Activated naive CD4-positive, alpha-beta T cell treated with anti-CD3 and anti-CD28 coated beads, Interleukin-2, amount 50 U/mL, for 24 hours (primary cell): ENCODE data around the gene MED31.
A peak's percentile ranks its signal among the peaks of the same experiment; 100 is the strongest.
"Not testable (repeated sequence)": the region's sequence is repeated elsewhere in the genome, so short reads cannot be mapped to it uniquely, and the experiment has no call there.

Experiments used
- H3K27ac Mint-ChIP-seq: one replicate; pipeline ENCODE4 v1.8.0; 2021; ENCODE audit warnings: mild to moderate bottlenecking, mixed read lengths
- H3K27me3 Mint-ChIP-seq: one replicate; pipeline ENCODE4 v1.8.0; 2021; ENCODE audit warnings: mixed read lengths
- H3K36me3 Mint-ChIP-seq: one replicate; pipeline ENCODE4 v1.8.0; 2021; ENCODE audit warnings: mixed read lengths
- H3K4me1 Mint-ChIP-seq: one replicate; pipeline ENCODE4 v1.8.0; 2021; ENCODE audit warnings: mixed read lengths
- H3K4me3 Mint-ChIP-seq: one replicate; pipeline ENCODE4 v1.8.0; 2021; ENCODE audit warnings: mild to moderate bottlenecking, mixed read lengths
- H3K9me3 Mint-ChIP-seq: one replicate; pipeline ENCODE4 v1.8.0; 2021; ENCODE audit warnings: mixed read lengths

MED31 gene

DNA sequence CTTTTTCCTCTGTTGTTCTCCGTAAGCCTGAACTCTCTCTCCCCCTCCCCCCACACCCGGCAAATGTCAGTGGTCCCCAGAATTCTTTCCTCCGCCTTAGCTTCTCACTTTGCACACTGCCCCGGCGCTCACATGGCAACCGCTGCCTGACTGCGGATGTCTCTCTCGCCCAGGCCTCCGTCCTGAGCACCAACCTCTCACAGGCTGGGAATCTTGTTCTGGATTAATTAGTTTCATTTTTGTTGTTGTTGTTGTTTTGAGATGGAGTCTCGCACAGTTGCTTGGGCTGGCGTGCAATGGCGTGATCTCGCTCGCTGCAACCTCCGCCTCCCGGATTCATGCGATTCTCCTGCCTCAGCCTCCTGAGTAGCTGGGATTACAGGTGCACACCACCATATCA is 16.8 kb upstream of the MED31 start:
- peaks cover 3% of the 10 kb centered on the region for H3K36me3 Mint-ChIP-seq
- H3K27ac Mint-ChIP-seq: no peak overlapping the region
- no peaks in the 10 kb centered on the region for H3K9me3 Mint-ChIP-seq
- H3K4me3 Mint-ChIP-seq: no peak overlapping the region
- H3K4me1 Mint-ChIP-seq: peaks cover 5% of the 10 kb centered on the region
- H3K27me3 Mint-ChIP-seq: no peaks in the 10 kb centered on the region

DNA sequence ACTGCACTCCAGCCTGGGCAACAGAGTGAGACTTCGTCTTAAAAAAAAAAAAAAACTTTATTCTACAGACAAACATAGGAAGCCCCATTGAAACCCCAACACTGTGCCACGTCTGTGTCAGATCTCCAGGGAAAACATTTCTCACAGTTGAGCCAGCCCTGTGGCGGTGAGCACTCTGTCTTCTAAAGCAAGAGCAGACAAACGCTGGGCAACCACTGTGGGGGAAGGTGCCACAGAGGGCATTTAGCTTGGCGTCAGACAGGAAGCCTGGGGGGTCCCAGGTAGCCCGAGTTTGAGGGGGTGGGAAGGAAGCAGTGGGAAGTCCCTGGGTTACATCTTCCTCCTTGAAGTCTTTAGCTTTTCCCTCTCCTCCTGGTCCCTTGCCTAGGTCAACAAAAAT is 16.1 kb upstream of the MED31 start:
- H3K27me3 Mint-ChIP-seq: no peaks in the 10 kb centered on the region
- H3K27ac Mint-ChIP-seq: no peak overlapping the region
- no peaks in the 10 kb centered on the region for H3K9me3 Mint-ChIP-seq
- H3K4me3 Mint-ChIP-seq: no peak overlapping the region
- H3K36me3 Mint-ChIP-seq: peaks cover 3% of the 10 kb centered on the region
- peaks cover 5% of the 10 kb centered on the region for H3K4me1 Mint-ChIP-seq

DNA sequence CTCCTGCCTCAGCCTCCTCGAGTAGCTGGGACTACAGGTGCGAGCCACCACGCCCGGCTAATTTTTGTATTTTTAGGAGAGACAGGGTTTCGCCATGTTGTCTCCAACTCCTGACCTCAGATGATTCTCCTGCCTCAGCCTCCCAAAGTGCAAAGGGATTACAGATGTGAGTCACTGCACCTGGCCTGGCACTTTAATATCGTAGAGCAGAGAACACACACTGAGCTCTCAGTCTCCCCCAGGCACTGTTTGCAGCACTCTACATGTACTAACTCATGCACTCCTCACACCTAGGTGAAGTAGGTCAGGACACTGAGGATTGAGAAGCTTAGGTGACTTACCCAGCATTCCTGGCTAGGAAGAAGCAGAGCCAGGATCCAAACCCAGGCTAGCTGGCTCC is 15.2 kb upstream of the MED31 start:
- Mint-ChIP-seq H3K4me3 (no peak overlapping the region), H3K36me3 (peaks cover 3% of the 10 kb centered on the region), H3K27me3 (no peaks in the 10 kb centered on the region), H3K9me3 (no peaks in the 10 kb centered on the region), H3K4me1 (peaks cover 5% of the 10 kb centered on the region), H3K27ac (no peak overlapping the region)

DNA sequence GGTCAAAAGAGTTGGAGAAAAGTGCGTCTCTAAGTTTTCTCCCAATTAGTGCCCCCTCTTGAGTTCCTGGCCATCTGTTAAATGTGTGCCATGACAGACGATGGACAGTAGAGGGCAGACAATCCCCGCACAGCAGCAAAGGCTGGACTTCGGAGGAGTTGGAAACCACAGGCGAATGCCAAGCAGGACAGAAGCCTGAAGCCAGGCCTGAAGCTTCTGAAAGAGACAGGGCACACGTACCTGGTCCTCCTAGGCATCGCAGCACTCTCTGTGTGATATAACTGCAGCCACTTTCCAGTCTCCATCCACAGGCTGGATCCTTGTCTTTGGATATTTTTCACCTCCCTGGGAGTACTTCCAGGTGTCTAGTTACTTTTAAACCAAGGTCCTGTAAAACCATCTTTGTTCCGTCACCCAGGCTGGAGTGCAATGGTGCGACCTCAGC is 14.7 kb upstream of the MED31 start:
- no peak overlapping the region for H3K4me3 Mint-ChIP-seq
- no peak overlapping the region for H3K27ac Mint-ChIP-seq
- H3K4me1 Mint-ChIP-seq: peaks cover 10% of the 10 kb centered on the region
- no peaks in the 10 kb centered on the region for H3K9me3 Mint-ChIP-seq
- no peaks in the 10 kb centered on the region for H3K27me3 Mint-ChIP-seq
- H3K36me3 Mint-ChIP-seq: peaks cover 3% of the 10 kb centered on the region

DNA sequence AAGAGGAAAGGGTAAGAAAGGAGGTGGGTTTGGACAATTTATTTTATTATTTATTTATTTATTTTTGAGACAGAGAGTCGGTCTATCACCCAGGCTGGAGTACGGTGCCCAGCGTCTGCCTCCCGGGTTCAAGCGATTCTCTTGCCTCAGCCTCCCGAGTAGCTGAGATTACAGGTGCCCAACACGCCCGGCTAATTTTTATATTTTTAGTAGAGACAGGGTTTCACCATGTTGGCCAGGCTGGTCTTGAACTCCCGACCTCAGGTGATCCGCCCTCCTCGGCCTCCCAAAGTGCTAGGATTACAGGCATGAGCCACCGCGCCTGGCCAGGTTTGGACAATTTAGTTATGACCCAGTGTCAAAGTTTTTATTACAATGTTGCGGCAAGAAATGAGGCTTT is 11.8 kb upstream of the MED31 start:
- not testable (repeated sequence) for H3K4me3 Mint-ChIP-seq, H3K36me3 Mint-ChIP-seq, H3K27me3 Mint-ChIP-seq, H3K9me3 Mint-ChIP-seq, H3K27ac Mint-ChIP-seq
- H3K4me1 Mint-ChIP-seq: peaks cover 28% of the 10 kb centered on the region

DNA sequence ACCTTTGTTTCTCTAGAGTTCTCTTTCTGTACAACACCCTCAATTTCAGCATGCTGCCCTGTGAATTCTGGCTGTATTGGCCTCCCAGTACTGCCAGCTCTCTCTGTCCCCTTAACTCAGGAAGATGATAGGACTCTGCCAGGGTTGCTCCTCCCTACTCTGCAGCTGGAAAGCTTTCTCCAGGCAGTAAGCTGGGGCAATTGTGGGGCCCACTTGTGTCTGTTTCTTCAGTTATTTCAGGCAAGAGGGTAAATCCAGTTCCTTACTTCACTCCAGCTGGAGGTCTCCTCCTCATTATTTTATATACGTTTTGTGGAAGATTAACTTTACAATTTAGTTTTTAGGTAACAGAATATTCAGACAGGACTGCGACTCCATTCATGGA is 10.1 kb upstream of the MED31 start:
- no peaks in the 10 kb centered on the region for H3K27me3 Mint-ChIP-seq

DNA sequence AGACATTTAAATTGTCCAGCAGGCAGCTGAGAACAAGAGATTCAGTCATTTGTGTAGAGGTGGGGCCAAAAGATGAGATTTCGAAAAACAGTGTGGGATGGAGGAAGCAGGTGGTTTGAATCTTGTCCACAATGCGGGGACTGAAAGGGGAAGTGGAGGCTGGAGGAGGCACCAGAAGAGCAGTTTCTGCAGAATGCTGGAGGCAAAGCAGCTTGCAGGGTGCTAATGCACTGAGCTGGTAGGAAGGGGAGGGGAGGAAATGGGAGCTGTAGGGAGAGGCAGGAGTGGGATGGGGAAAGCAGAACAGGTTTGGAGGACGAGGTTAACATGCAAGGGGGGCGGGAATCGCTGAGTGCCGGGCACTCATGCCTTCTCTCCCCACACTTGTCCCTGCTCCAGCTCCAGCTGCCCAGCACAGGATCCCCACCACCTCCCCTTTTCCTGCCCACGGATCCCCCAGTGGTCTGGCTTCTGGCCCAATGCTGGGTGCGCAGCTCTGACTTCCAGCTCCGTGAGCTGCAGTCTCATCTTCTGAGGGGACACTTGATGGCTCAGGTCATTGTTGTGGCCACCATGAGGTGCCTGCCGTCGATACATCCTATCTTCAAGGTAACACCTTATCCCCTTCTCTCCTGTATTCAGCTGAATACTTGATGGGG is 9.5 kb upstream of the MED31 start:
- Mint-ChIP-seq H3K27ac (peak overlapping the region; percentile 61), H3K9me3 (no peaks in the 10 kb centered on the region), H3K4me1 (peaks cover 36% of the 10 kb centered on the region), H3K27me3 (no peaks in the 10 kb centered on the region), H3K4me3 (no peak overlapping the region), H3K36me3 (peaks cover 1% of the 10 kb centered on the region)

More for the DNA sequence above, 10.1 kb upstream of the MED31 start:
- Mint-ChIP-seq H3K4me1 (peaks cover 33% of the 10 kb centered on the region), H3K4me3 (no peak overlapping the region), H3K27ac (no peak overlapping the region), H3K9me3 (no peaks in the 10 kb centered on the region), H3K36me3 (peaks cover 1% of the 10 kb centered on the region)

DNA sequence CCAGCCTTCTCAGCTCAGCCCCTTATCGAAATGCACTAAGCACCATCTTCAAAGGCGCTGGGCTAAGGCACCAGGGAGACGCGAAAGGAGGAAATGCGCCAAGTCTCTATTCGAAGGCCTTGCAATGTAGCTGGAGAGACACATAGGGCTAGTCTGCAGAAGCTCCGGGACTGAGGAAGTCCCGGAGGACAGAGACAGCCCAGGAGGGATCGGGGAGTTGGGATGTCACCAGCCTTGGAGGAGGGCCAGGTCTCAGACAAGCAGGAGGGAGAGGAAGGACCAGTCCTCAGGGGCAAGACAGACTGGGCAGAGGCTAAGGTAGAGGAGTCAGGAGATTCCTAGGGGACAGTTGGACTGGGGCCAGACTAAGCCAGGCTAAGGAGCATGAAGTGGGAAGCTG is 8.7 kb upstream of the MED31 start:
- Mint-ChIP-seq H3K36me3 (peaks cover 1% of the 10 kb centered on the region), H3K27me3 (no peaks in the 10 kb centered on the region), H3K4me3 (no peak overlapping the region), H3K27ac (no peak overlapping the region), H3K9me3 (no peaks in the 10 kb centered on the region), H3K4me1 (peaks cover 43% of the 10 kb centered on the region)

DNA sequence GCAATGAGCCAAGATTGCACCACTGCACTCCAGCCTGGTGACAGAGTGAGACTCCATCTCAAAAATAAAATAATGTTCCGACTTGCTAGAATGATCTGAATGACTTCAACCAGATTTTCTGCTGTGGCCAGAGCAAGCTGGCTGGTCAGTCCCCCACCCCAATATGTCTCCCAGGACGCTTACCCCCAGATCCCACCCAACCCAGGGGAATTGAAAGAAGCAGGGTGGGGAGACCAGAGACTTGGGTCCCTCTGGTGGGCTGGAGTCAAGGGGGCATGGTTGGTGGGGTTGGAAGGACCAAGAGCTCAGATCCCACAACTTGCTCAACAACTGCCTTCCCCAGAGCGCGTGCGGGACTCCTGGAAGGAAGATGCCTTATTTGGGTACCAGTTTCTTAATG is 7.0 kb upstream of the MED31 start:
- H3K36me3 Mint-ChIP-seq, H3K27me3 Mint-ChIP-seq, H3K27ac Mint-ChIP-seq, H3K9me3 Mint-ChIP-seq: not testable (repeated sequence)
- H3K4me3 Mint-ChIP-seq: peak overlapping the region; percentile 89
- peaks cover 56% of the 10 kb centered on the region for H3K4me1 Mint-ChIP-seq

DNA sequence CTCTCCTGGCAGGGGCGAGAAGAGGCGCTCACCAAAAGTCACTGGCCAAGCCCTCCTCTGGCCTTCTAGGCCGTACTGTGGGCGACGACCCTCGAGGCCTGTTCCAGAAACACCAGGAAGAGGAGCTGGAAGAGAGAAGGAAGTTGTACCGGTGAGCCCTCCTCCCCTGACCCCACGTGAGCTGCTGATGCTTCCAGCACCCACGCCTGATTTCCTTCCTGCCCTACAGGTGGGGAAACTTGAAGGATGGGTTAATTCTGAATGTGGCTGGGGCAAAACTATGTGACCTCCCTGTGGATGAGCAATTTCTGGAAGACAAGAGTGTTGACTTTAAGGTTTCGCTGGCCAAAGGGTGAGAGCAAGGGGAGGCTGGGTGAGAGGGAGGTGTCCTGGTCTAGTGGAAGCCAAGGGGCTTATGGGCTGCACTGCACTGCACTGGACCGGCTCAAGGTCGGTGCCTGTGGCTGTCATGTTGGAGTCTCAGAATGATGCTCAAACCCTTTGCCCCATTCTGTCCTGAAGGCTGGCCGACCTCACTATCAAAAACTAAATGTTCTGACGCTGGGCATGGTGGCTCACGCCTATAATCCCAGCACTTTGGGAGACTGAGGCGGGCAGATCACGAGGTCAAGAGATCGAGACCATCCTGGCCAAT is 6.4 kb upstream of the MED31 start:
- peaks cover 62% of the 10 kb centered on the region for H3K4me1 Mint-ChIP-seq
- H3K27me3 Mint-ChIP-seq: no peaks in the 10 kb centered on the region
- H3K9me3 Mint-ChIP-seq: no peaks in the 10 kb centered on the region
- H3K27ac Mint-ChIP-seq: peak overlapping the region; percentile 55
- peak overlapping the region; percentile 89 for H3K4me3 Mint-ChIP-seq
- H3K36me3 Mint-ChIP-seq: peaks cover 1% of the 10 kb centered on the region

DNA sequence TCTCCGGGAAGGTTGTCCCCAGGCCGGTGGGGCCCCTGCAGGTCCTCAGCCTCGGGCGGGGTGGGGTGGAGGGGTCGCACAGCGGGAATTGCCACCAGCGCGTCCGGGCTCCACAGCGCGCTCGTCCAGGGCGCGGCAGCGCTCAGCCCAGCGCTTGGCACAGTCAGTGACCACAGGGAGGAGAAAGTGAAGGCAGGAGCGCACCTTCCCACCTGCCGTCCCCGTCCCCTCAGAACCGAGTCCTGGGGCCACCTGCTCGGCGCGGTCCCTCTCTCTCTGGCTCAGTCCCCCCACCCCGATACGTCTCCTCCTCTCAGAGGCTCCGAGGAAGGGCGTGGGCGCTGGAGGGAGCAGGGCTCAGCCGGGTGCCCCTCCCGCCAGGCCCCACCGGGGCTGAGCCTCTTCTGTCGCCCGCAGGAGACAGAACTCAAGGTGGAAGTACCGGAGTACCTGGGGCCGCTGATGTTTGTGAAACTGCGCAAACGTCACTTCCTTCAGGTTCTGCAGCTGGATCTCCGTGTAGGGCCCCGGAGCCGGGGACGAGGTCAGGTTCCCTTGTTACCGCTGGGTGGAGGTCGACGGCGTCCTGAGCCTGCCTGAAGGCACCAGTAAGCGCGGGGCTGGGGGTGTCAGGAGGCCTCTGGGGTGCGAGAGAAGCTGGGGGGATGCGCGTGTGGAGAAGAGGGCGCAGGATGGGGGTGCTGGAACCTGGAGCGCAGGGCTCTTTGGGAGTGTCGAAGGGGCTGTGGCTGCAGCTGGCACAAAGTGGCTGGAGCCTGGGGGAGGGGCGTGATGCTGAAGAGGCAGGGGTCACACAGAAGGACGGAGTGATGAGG is 5.6 kb upstream of the MED31 start:
- peak overlapping the region; percentile 81 for H3K27ac Mint-ChIP-seq
- not testable (repeated sequence) for H3K36me3 Mint-ChIP-seq, H3K9me3 Mint-ChIP-seq, H3K27me3 Mint-ChIP-seq
- peaks cover 68% of the 10 kb centered on the region for H3K4me1 Mint-ChIP-seq
- H3K4me3 Mint-ChIP-seq: peak overlapping the region; percentile 89

DNA sequence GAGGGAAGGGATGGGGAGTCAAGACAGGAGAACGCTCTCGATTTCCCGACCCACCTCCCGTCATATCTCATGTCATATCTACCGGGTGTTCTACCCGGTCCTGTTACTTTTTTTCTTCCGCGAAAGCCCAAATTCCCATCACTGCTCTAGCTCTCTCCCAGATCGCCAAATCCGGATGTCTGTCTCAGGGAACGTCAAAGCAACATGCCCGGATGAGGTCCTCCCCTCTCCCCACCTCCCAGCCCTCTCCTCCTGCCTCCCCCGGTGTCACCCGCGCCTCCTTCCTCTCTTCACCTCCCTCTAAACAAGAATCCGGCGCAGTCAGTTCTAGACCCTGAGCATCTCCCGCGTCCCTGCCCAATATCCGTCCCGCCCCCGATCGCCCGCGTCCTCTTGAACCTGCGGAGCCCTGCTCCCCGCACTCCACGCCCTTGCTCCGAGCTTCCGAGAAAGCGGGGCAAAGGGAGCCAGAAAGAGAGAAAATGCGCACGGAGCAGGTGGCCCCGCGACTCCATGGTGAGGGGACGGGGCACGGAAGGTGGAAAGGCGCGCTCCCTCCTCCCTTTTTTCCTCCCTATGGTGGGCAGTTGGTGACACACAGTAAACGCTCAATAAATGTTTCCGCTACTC is 4.4 kb upstream of the MED31 start:
- H3K36me3 Mint-ChIP-seq, H3K27me3 Mint-ChIP-seq, H3K9me3 Mint-ChIP-seq: not testable (repeated sequence)
- H3K4me1 Mint-ChIP-seq: peaks cover 61% of the 10 kb centered on the region
- peak overlapping the region; percentile 12 for H3K27ac Mint-ChIP-seq
- H3K4me3 Mint-ChIP-seq: peak overlapping the region; percentile 85

DNA sequence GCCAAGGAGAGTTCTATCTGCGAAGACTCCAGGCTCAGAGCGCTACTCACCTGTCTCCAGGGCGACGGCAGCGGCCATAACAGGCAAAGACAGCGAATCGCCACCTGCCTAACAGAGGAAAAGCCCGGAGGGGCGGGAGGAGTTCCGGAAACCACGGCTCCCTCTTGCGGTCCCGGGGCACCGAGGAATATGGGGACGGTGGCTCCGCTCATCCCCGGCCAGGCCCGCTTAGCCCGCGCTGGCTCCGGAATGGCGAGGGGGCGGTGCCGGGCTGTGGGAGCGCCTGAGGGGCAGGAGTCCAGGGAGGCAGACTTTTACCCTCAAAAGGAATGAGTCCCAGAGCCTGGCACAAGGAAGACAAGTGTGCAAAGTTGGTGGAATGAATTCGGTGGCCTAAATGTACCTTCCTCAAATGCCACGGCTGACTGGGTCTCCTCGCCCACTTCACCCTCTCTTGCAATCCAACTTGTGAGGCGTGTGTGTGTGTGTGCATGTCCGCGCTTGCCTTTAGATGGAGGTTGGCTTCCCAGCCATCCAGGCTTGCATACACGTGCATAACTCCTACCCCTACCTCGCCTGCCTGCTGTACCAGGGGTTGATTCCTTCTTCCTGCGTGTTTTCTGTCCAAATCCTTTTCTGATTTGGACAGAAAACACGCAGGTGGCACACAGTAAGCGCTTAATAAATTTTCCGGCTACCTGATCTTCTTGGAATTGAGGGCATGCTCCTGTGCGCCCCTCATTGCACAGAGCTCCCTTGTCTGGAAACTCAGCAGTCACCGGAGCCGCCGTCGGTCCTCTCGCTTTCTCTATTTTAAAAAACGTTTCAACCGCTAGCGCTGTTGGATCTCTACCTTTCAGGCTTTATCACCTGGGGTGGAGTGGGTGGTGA is 3.7 kb upstream of the MED31 start:
- peak overlapping the region; percentile 81 for H3K4me3 Mint-ChIP-seq
- no peaks in the 10 kb centered on the region for H3K27me3 Mint-ChIP-seq
- H3K36me3 Mint-ChIP-seq: peaks cover 1% of the 10 kb centered on the region
- H3K27ac Mint-ChIP-seq: no peak overlapping the region
- H3K9me3 Mint-ChIP-seq: no peaks in the 10 kb centered on the region
- H3K4me1 Mint-ChIP-seq: peaks cover 58% of the 10 kb centered on the region

DNA sequence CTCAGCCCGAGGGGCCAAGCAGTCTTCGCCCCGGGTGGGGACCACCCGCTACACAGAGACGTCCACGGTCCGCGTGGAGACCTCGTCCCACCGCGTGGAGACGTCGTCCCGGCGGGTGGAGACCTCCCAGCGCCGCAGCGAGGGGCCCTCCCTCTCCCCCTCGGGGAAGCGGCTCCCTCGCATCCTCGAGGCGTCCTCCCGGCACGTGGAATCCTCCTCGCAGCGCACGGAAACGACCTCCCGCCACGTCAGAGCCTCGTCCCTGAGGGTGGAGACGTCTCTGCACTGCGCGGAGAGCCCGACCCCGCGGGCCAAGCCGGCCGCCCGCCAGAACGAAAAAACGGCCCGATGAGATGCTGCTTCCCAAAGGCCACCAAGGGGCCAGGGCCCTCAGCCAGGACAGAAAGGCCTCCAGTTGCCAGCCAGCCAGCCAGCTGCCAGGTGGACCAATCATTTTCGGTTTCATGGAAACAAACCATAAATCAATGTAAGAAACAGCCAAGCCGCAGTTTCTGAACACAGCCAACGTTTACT is 581 bp upstream of the MED31 start:
- Mint-ChIP-seq H3K9me3 (no peaks in the 10 kb centered on the region), H3K4me1 (peaks cover 68% of the 10 kb centered on the region), H3K4me3 (peak overlapping the region; percentile 71), H3K27ac (no peak overlapping the region), H3K36me3 (peaks cover 12% of the 10 kb centered on the region), H3K27me3 (no peaks in the 10 kb centered on the region)

DNA sequence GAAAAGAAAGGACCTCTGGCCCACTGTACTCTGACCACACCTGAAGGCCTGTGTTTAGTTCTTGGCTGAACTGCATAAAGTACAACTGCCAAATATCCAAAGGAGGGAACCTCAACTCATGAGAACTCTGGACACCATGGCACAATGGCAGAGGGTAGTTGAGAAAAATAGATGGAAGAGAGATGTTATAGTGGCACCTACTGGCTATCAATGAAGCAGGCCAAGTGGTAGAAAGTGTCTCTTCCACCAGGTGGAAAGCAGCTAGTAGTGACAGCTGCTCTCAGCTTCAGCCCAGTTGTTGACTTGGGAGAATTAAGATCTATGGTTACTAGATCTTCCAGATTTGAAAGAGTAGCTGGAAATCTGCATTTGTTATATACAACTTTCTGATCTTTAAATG is 3.2 kb downstream of the MED31 start:
- H3K36me3 Mint-ChIP-seq: peaks cover 20% of the 10 kb centered on the region
- peaks cover 75% of the 10 kb centered on the region for H3K4me1 Mint-ChIP-seq
- H3K27me3 Mint-ChIP-seq: no peaks in the 10 kb centered on the region
- no peak overlapping the region for H3K4me3 Mint-ChIP-seq
- H3K9me3 Mint-ChIP-seq: no peaks in the 10 kb centered on the region
- H3K27ac Mint-ChIP-seq: no peak overlapping the region
